A549 (cell line): ENCODE measurements around the gene NCAM2.

Experiments used
- EHMT2 ChIP-seq: fragments of 200-600 bp; sonication (generic); IDR thresholded peaks from 2 replicates; pipeline ENCODE4 v1.6.1; 2016; ENCODE audit warnings: antibody characterized with exemption, low read depth, mild to moderate bottlenecking, moderate library complexity
- EP300 ChIP-seq, 2 experiments: fragments of >200 bp; sonication (Bioruptor Twin); formaldehyde crosslinking; IDR thresholded peaks; 2 replicates in 1 of 2; 3 replicates in 1 of 2; pipeline ENCODE4 v1.6.1; 2016 to 2017
- MAZ ChIP-seq: fragments of 150-350 bp; IDR thresholded peaks from 2 replicates; pipeline ENCODE4 v1.6.1; 2014; ENCODE audit warnings: antibody characterized with exemption, low read depth, low read length, borderline replicate concordance
- NFE2L2 ChIP-seq: fragments of 150-350 bp; conservative IDR thresholded peaks from 2 replicates; pipeline ENCODE4 v1.6.1; 2014; ENCODE audit warnings: low read length
- NR3C1 ChIP-seq: fragments of >200 bp; sonication (Bioruptor Twin); formaldehyde crosslinking; IDR thresholded peaks from 3 replicates; pipeline ENCODE4 v1.6.1; 2017
- PHF8 ChIP-seq: fragments of 200-600 bp; sonication (generic); IDR thresholded peaks from 2 replicates; pipeline ENCODE4 v1.6.1; 2016; ENCODE audit warnings: low read depth, mild to moderate bottlenecking, antibody characterized with exemption, moderate library complexity, borderline replicate concordance
- POLR2A ChIP-seq: IDR thresholded peaks from 2 replicates; pipeline ENCODE4 v1.6.1; 2012; ENCODE audit warnings: mild to moderate bottlenecking, low read length
- RAD21 ChIP-seq, 2 experiments: fragments of >200 bp in 1 of 2; sonication (Bioruptor Twin) in 1 of 2; formaldehyde crosslinking in 1 of 2; IDR thresholded peaks in 1 of 2; conservative IDR thresholded peaks in 1 of 2; 2 replicates in 1 of 2; 3 replicates in 1 of 2; pipeline ENCODE4 v1.6.1; 2012 to 2018; ENCODE audit warnings: inconsistent platforms in 1 of 2
- RCOR1 ChIP-seq: fragments of 150-350 bp; IDR thresholded peaks from 2 replicates; pipeline ENCODE4 v1.6.1; 2014; ENCODE audit warnings: antibody characterized with exemption, low read length, low read depth
- SREBF2 ChIP-seq: fragments of 450-650 bp; IDR thresholded peaks from 2 replicates; pipeline ENCODE4 v1.6.1; 2014; ENCODE audit warnings: mild to moderate bottlenecking, moderate library complexity
- TF ChIP-seq, protein P1 (sequence below): fragments of >200 bp; sonication (Bioruptor Twin); formaldehyde crosslinking; IDR thresholded peaks from 3 replicates; pipeline ENCODE4 v1.5.1; 2016
- TF ChIP-seq, protein P2 (sequence below): IDR thresholded peaks from 2 replicates; pipeline ENCODE4 v1.6.1; 2012; ENCODE audit warnings: low read depth, borderline replicate concordance
- TF ChIP-seq, protein P3 (sequence below): IDR thresholded peaks from 2 replicates; pipeline ENCODE4 v1.6.1; 2012

DNA sequence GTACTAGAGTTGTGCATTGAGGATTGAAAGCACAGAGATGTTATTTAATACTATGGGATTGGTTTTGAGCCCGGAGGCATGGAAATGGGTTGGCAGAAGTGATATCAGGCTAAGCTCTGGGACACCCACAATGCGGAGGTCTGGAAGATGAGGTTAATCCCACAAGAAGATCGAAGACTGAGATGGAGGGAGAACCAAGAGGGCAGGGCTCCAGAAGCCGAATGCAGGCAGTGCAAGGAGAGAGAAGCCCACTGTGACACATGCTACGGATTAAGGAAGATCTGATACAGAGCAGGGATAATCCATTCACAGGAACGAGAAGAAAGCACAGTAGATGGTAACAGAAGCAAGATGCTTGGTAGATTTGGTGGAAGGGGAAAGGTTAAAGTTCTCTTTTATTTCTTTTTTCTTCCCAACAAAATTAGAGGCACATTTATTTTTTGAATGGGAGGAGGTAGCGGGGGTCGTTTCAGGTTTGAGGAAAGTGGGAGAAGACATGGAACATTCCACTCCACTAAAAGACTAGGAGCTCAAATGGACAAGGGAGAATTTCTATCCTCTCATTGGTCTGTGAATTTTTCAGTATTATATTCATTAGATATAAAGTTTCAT is 113.2 kb downstream of the NCAM2 start:
- TF ChIP-seq, protein P1, sequence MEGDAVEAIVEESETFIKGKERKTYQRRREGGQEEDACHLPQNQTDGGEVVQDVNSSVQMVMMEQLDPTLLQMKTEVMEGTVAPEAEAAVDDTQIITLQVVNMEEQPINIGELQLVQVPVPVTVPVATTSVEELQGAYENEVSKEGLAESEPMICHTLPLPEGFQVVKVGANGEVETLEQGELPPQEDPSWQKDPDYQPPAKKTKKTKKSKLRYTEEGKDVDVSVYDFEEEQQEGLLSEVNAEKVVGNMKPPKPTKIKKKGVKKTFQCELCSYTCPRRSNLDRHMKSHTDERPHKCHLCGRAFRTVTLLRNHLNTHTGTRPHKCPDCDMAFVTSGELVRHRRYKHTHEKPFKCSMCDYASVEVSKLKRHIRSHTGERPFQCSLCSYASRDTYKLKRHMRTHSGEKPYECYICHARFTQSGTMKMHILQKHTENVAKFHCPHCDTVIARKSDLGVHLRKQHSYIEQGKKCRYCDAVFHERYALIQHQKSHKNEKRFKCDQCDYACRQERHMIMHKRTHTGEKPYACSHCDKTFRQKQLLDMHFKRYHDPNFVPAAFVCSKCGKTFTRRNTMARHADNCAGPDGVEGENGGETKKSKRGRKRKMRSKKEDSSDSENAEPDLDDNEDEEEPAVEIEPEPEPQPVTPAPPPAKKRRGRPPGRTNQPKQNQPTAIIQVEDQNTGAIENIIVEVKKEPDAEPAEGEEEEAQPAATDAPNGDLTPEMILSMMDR = no peak
- TF ChIP-seq, protein P2, sequence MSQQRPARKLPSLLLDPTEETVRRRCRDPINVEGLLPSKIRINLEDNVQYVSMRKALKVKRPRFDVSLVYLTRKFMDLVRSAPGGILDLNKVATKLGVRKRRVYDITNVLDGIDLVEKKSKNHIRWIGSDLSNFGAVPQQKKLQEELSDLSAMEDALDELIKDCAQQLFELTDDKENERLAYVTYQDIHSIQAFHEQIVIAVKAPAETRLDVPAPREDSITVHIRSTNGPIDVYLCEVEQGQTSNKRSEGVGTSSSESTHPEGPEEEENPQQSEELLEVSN = no peak
- TF ChIP-seq NR3C1 (no peak), POLR2A (no peak), MAZ (no peak), EP300 (IDR thresholded peaks at IDR 0.05) (no peak), SREBF2 (no peak), RCOR1 (no peak), EHMT2 (no peak), PHF8 (no peak), NFE2L2 (no peak), RAD21 (conservative IDR thresholded peaks at IDR 0.05 in 1 of 2, IDR thresholded peaks at IDR 0.05 in 1 of 2) (no peak)
- TF ChIP-seq, protein P3, sequence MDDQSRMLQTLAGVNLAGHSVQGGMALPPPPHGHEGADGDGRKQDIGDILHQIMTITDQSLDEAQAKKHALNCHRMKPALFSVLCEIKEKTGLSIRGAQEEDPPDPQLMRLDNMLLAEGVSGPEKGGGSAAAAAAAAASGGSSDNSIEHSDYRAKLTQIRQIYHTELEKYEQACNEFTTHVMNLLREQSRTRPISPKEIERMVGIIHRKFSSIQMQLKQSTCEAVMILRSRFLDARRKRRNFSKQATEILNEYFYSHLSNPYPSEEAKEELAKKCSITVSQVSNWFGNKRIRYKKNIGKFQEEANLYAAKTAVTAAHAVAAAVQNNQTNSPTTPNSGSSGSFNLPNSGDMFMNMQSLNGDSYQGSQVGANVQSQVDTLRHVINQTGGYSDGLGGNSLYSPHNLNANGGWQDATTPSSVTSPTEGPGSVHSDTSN = no peak
